Fibroblast of pulmonary artery (primary cell): ENCODE results near the gene LNPEP.

Experiments used
- DNase-seq: peaks from one replicate; pipeline ENCODE4 v3.0.0-alpha.2; 2010; ENCODE audit warnings: low read depth
- H3K4me3 ChIP-seq: replicated peaks from 2 replicates; pipeline ENCODE4 v1.5.1; 2011; ENCODE audit warnings: low read depth, mild to moderate bottlenecking, control low read depth, low read length, moderate library complexity
- TF ChIP-seq, protein P1 (sequence below): IDR thresholded peaks from 2 replicates; pipeline ENCODE4 v1.5.1; 2011; ENCODE audit warnings: mild to moderate bottlenecking, control low read depth, low read length, inconsistent platforms; ENCODE audit errors: missing control alignments

LNPEP gene

DNA sequence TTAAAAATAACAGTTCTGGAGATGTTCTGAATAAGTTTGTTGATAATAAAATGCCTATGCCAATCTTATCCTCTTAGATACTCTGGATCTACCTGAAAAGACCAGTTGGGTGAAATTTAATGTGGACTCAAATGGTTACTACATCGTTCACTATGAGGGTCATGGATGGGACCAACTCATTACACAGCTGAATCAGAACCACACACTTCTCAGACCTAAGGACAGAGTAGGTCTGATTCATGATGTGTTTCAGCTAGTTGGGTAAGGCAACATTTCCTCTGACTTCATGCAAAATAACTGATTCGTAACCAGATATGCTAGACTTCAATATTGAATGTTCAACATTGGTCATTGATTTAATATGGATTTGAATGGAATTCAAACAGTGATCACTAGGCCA, 32.6 kb upstream of the LNPEP start:
- H3K4me3 ChIP-seq = no peak overlapping the region
- no peak for DNase-seq
- TF ChIP-seq, protein P1, sequence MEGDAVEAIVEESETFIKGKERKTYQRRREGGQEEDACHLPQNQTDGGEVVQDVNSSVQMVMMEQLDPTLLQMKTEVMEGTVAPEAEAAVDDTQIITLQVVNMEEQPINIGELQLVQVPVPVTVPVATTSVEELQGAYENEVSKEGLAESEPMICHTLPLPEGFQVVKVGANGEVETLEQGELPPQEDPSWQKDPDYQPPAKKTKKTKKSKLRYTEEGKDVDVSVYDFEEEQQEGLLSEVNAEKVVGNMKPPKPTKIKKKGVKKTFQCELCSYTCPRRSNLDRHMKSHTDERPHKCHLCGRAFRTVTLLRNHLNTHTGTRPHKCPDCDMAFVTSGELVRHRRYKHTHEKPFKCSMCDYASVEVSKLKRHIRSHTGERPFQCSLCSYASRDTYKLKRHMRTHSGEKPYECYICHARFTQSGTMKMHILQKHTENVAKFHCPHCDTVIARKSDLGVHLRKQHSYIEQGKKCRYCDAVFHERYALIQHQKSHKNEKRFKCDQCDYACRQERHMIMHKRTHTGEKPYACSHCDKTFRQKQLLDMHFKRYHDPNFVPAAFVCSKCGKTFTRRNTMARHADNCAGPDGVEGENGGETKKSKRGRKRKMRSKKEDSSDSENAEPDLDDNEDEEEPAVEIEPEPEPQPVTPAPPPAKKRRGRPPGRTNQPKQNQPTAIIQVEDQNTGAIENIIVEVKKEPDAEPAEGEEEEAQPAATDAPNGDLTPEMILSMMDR = no peak

DNA sequence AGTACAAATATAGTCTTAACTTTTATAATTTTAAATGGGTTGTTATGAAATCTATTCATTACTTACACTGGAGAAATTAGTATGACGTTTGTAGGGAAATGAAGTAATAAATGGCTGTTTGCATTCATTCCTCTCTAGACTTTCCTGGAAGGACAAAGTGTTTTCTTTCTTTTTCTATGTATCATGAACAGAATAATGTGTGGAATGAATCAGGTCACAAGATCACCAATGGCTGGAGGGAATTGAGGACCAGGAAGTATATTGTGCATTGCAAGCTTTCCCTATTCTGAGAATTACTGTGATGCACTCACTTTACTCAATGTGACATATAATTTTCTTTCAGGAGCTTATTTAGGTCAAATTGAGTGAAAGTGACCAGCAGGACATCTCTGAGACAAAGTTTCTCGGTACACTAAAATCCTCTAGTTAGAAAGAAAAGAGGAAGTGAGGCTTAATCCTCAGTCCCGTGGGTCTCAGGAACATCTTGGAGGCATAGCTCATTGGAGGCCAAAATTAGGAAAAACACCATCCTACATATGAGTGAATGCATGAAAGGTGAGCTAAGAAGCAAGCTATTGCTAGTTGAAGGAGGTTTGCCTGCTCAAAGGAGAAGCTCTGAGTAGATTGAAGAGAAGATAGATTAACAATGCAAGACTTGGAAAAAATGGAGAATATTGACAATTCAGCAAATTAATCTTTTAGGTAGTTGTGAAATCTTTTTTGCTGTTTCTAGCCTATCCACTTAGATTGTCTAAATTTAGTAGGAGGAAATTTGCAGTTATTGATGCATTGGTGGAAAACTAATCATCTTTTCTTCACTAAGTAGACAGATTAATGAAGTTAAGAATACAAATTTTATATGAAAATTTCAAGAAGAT, 31.6 kb upstream of the LNPEP start:
- DNase-seq = peak; percentile 45
- TF ChIP-seq, protein P1 = no peak

DNA sequence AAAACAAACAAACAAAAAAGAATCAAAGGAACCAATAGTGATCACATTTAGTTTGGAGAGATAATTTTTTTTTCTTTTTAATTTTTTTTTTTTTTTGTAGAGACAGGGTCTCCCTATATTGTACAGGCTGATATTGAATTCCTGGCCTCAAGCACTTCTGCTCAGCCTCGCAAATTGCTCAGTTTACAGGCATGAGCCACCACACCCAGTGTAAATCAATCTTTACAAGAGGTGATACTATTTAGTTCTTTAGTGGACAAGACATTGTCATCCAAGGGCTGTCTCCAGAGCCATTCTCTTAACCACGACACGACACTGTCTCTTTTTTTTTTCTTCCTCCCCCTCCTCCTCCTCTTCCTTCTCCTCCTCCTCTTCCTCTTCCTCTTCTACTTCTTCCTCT, 30.0 kb upstream of the LNPEP start:
- H3K4me3 ChIP-seq = no peak overlapping the region
- no peak for DNase-seq
- TF ChIP-seq, protein P1 = no peak

More for the DNA sequence above, 31.6 kb upstream of the LNPEP start:
- no peak overlapping the region for H3K4me3 ChIP-seq

DNA sequence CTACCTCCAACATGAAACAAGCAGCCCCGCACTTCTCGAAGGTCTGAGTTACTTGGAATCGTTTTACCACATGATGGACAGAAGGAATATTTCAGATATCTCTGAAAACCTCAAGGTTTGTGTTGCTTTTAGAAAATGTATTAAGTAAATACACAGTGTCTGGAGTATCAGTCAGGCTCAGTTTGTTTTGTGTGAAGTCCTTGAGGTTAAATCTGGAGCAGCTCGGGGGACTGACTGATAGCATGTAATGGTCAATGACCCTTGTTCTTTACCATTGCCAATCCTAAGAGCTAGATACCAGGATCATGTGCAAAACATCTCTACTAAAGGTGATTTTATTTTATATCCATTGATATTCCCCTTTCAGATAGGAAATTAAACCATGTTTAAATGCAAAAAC, 26.9 kb upstream of the LNPEP start:
- H3K4me3 ChIP-seq = no peak overlapping the region

DNA sequence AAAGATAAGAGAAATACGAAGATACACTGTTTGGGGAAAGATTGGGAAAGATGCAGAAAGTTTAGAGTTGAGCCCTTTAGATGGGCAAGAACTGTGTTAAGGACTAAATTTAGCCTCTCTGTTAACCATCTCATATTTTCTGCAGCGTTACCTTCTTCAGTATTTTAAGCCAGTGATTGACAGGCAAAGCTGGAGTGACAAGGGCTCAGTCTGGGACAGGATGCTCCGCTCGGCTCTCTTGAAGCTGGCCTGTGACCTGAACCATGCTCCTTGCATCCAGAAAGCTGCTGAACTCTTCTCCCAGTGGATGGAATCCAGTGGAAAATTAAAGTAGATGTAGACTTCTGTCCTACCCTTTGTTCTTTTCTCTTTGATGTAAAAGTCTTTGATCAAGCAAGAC, 26.4 kb upstream of the LNPEP start:
- TF ChIP-seq, protein P1 = no peak
- no peak overlapping the region for H3K4me3 ChIP-seq
- no peak for DNase-seq

More for the DNA sequence above, 26.9 kb upstream of the LNPEP start:
- no peak for DNase-seq
- TF ChIP-seq, protein P1 = no peak

DNA sequence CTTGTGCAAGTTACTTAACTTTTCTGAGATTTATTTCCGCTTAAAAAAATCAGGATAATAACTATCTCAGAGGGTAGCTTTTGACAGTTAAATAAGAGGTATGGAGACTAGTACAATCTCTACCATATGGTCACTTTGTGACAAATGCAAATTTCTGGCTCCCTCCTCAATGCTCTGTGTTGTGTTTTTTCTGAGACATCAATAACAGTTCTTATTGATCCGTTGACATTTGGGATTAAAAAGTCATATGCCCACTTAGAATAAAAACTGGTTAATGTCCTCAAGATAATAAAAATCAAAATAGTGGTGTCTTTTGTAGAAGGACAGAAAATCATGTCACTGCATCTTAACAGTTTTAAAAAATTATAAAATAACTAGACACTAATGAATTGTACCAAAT, 24.7 kb upstream of the LNPEP start:
- no peak overlapping the region for H3K4me3 ChIP-seq
- DNase-seq = no peak
- TF ChIP-seq, protein P1 = no peak

DNA sequence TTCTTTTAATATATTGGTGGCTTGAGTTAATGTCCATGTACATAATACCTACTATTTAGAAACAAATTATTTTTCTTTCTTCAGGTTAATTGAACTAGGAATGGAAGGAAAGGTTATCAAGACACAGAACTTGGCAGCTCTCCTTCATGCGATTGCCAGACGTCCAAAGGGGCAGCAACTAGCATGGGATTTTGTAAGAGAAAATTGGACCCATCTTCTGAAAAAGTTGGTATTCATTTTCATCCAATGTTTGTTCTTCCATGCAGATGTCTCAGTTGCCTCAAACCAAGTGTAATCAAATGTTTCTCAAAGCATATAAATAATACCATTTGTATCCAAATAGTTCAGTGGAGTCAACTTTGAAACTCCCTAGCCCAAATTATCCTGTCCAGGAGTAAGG, 22.6 kb upstream of the LNPEP start:
- no peak overlapping the region for H3K4me3 ChIP-seq
- TF ChIP-seq, protein P1 = no peak

More for the DNA sequence above, 22.6 kb upstream of the LNPEP start:
- no peak for DNase-seq
